ENCODE measurements around the gene MYO15B. TPM values are rescaled to one million over a fixed set of nuclear protein-coding genes. Genes with fewer than 3 reads are reported as not detected.

Gene MYO15B
- total and polyA plus RNA-seq, 2 of the 4 experiments (the other 2 are of a cell fraction): 0.18 to 0.65 TPM

- TF ChIP-seq MAFK (IDR thresholded peaks at IDR 0.05; ENCODE audit: low read depth, low read length) (no peak), POLR2A (IDR thresholded peaks at IDR 0.05; ENCODE audit: low read depth, low read length) (no peak), RAD21 (IDR thresholded peaks at IDR 0.05; ENCODE audit: low read length) (no peak), CHD1 (IDR thresholded peaks at IDR 0.05; ENCODE audit: low read depth, low read length) (no peak)
- TF ChIP-seq, protein P1, sequence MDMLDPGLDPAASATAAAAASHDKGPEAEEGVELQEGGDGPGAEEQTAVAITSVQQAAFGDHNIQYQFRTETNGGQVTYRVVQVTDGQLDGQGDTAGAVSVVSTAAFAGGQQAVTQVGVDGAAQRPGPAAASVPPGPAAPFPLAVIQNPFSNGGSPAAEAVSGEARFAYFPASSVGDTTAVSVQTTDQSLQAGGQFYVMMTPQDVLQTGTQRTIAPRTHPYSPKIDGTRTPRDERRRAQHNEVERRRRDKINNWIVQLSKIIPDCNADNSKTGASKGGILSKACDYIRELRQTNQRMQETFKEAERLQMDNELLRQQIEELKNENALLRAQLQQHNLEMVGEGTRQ (IDR thresholded peaks at IDR 0.05; ENCODE audit: low read depth, low read length): no peak
These were observed 43.8 kb downstream of the MYO15B start (continued) for GRCh38 chr17:75631353-75631752.

DNA sequence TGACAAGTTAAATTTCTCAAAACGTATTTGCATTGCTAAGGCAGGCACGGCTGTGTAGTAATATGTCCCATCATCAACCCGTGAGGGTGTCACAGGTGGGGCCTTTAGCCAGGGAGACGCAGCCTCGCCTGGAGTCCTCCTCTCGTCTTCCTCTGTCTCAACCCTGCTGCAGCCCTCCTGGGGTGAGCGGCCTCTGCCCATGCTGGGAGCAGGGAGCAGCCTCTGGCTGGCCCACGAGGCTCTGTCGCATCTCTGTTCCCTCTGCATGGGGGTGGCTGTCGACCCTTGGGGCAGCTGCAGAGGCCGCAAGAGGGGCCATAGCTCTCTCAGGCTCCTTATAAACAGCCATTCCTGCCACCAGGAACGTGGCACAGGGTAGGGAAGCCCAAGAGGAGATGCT lies 44.8 kb downstream of the MYO15B start:
- intact Hi-C loops (cut with micrococcal nuclease) (loop anchor here (5.0 kb wide), 1 partner anchor 115 kb away; the partner anchor contains the start of genes CASKIN2 and TSEN54), dilution Hi-C loops (cut with HindIII; ENCODE audit: low sequenced_read_pairs, unreplicated experiment) (no loop called here), in situ Hi-C loops (cut with MboI; ENCODE audit: low sequenced_read_pairs) (loop anchor here (5.0 kb wide), 1 partner anchor 115 kb away; no protein-coding TSS in a partner anchor)
- Histone ChIP-seq H4K5ac (ENCODE audit: low read depth, low read length) (no peak overlapping the region), H3K4me2 (ENCODE audit: low read depth, low read length) (no peak overlapping the region), H4K8ac (ENCODE audit: low read depth in 2 of 2, low read length in 2 of 2) (no peak overlapping the region), H3K4ac (ENCODE audit: low read depth, low read length) (no peak overlapping the region), H3K9me1 (ENCODE audit: insufficient read depth, low read length) (no peaks in the 10 kb centered on the region), H3K23ac (ENCODE audit: low read depth, low read length) (no peak overlapping the region), H3K27me3 (ENCODE audit: control insufficient read depth, insufficient read depth, low read length) (no peaks in the 10 kb centered on the region), H3K4me3 (ENCODE audit: insufficient read depth, low read depth, low read length) (no peak overlapping the region), H2BK5ac (ENCODE audit: low read depth, low read length, poor library complexity, severe bottlenecking) (no peak overlapping the region), H4K20me1 (ENCODE audit: insufficient read depth, low read length) (peaks cover 9% of the 10 kb centered on the region), H3K79me1 (ENCODE audit: low read depth in 1 of 2, low read length in 2 of 2) (peaks cover 0 to 3% of the 10 kb centered on the region in 2 experiments; a peak in 1 of 4 replicates), H3K18ac (ENCODE audit: low read depth, low read length) (no peak overlapping the region), H2BK20ac (ENCODE audit: low read depth, low read length) (no peak overlapping the region), H2BK15ac (ENCODE audit: low read depth, low read length) (no peak overlapping the region), H3K9me3 (ENCODE audit: control insufficient read depth, insufficient read depth, low read length) (no peaks in the 10 kb centered on the region), H2AFZ (replicated peaks; ENCODE audit: low read length, poor library complexity) (no peak overlapping the region), H3K14ac (replicated peaks; ENCODE audit: low read depth, low read length) (no peak overlapping the region), H3K56ac (ENCODE audit: extremely low read depth, insufficient read depth, low read length) (no peak overlapping the region), H3K4me1 (ENCODE audit: control insufficient read depth, insufficient read depth, low read length) (peaks cover 15% of the 10 kb centered on the region), H2AK5ac (ENCODE audit: low read depth, low read length) (no peak overlapping the region), H2AK9ac (replicated peaks; ENCODE audit: low read depth, low read length, poor library complexity) (no peak overlapping the region), H2BK120ac (ENCODE audit: low read depth, low read length) (no peak overlapping the region), H4K91ac (ENCODE audit: insufficient read depth, low read depth, low read length) (no peak overlapping the region), H3K36me3 (ENCODE audit: control insufficient read depth, insufficient read depth, low read length) (peaks cover 9% of the 10 kb centered on the region; the same call in 1 of the 2 replicates), H3K9ac (ENCODE audit: low read depth, low read length) (no peak overlapping the region), H3K27ac (ENCODE audit: insufficient read depth, low read length) (no peak overlapping the region)
- no TSS peak for BruUV-seq (replicated peaks)
- ATAC-seq (ENCODE audit: low read depth) (no peak), DNase-seq (no peak)
- POLR2A ChIA-PET (ENCODE audit: unreplicated experiment): interaction anchor here (0.8 kb wide), 1 partner anchor 115 kb away, joined by 3 read pairs; no protein-coding TSS in a partner anchor
- no peak for TF ChIP-seq POLR2A (IDR thresholded peaks at IDR 0.05; ENCODE audit: low read depth, low read length)
- TF ChIP-seq CHD1 (IDR thresholded peaks at IDR 0.05; ENCODE audit: low read depth, low read length): no peak
- no peak for TF ChIP-seq RAD21 (IDR thresholded peaks at IDR 0.05; ENCODE audit: low read length)
- no peak for TF ChIP-seq MXI1 (IDR thresholded peaks at IDR 0.05; ENCODE audit: borderline replicate concordance, low read depth, low read length)
- TF ChIP-seq RFX5 (IDR thresholded peaks at IDR 0.05; ENCODE audit: low read depth, low read length): no peak
- TF ChIP-seq RCOR1 (IDR thresholded peaks at IDR 0.05; ENCODE audit: insufficient replicate concordance, low read length): no peak
- TF ChIP-seq FOS (IDR thresholded peaks at IDR 0.05; ENCODE audit: low read depth, low read length): no peak
- TF ChIP-seq NFE2L2 (IDR thresholded peaks at IDR 0.05; ENCODE audit: low read depth, low read length): no peak
- TF ChIP-seq MAZ (IDR thresholded peaks at IDR 0.05; ENCODE audit: borderline replicate concordance, low read depth, low read length): no peak
- 78% methylated on average over 8 of the region's 12 CpGs; no CpG with 5 or more reads in 1 of the 2 experiments for WGBS, 2 experiments (ENCODE audit: extremely low coverage in 2 of 2, insufficient read length in 1 of 2)
- CTCF ChIA-PET: interaction anchor here (0.5 to 2.3 kb wide), 14 partner anchors 9 to 208 kb away, joined by 3 to 53 read pairs (median 3); partner anchors contain the start of genes RECQL5 and TSEN54

Measured in IMR-90 (cell line).